Mammary epithelial cell (primary cell): ENCODE measurements around the gene CYSRT1.

ENCODE experiments used
- CTCF ChIP-seq, 2 donors: IDR thresholded peaks in 1 of 2; conservative IDR thresholded peaks in 1 of 2; 2 replicates each; pipeline ENCODE4 v1.5.1; 2011 to 2012; ENCODE audit warnings: inconsistent platforms in 2 of 2, low read length in 2 of 2, mild to moderate bottlenecking in 2 of 2, control low read depth in 1 of 2, low read depth in 1 of 2; ENCODE audit not compliant: insufficient read depth in 1 of 2; ENCODE audit errors: extremely low read depth in 1 of 2
- EZH2 ChIP-seq: IDR thresholded peaks from 2 replicates; pipeline ENCODE4 v1.6.1; 2012; ENCODE audit warnings: low read length, inconsistent platforms, borderline replicate concordance

GRCh38 chr9:137220317-137221094 is 4.5 kb upstream of the CYSRT1 start:
- TF ChIP-seq CTCF (conservative IDR thresholded peaks at IDR 0.05 in 1 of 2, IDR thresholded peaks at IDR 0.05 in 1 of 2; ENCODE audit: extremely low read depth in 1 of 2, insufficient read depth in 1 of 2, low read depth in 1 of 2, low read length in 2 of 2) = no peak
- TF ChIP-seq EZH2 = no peak
